ENCODE data around the gene LHPP.

DNA sequence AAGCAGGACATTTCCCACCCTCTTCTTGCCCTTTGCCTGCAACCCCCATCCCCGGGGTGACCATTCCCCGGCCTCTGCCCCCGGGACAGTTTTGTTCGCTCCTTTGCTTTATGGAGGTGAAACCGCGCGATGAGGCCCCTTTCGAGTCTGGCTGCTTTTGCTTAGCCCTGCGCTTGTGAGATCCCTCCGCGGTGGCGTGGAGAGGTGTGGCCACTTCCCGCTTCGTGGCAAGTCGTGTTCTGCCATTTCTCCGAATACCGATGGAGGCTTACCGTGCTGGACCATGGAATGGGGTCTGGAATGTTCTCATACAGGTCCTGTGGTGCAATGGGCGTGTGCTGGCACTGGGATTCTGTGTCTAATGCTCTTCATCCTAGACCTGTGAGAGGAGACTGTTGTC, 106.7 kb downstream of the LHPP start:
- no peak for TF ChIP-seq POLR2AphosphoS5 (IDR thresholded peaks at IDR 0.05)
- TF ChIP-seq, protein P1, sequence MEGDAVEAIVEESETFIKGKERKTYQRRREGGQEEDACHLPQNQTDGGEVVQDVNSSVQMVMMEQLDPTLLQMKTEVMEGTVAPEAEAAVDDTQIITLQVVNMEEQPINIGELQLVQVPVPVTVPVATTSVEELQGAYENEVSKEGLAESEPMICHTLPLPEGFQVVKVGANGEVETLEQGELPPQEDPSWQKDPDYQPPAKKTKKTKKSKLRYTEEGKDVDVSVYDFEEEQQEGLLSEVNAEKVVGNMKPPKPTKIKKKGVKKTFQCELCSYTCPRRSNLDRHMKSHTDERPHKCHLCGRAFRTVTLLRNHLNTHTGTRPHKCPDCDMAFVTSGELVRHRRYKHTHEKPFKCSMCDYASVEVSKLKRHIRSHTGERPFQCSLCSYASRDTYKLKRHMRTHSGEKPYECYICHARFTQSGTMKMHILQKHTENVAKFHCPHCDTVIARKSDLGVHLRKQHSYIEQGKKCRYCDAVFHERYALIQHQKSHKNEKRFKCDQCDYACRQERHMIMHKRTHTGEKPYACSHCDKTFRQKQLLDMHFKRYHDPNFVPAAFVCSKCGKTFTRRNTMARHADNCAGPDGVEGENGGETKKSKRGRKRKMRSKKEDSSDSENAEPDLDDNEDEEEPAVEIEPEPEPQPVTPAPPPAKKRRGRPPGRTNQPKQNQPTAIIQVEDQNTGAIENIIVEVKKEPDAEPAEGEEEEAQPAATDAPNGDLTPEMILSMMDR (IDR thresholded peaks at IDR 0.05): no peak
- no peak for TF ChIP-seq EP300 (IDR thresholded peaks at IDR 0.05)
- TF ChIP-seq POLR2A (IDR thresholded peaks at IDR 0.05): no peak
